ENCODE data around the gene C16orf90.
A peak's percentile ranks its signal among the peaks of the same experiment; 100 is the strongest.

The C16orf90 gene

GRCh38 chr16:3492356-3492755, 2.9 kb downstream of the C16orf90 start:
- no peak overlapping the region for H3K4me3 ChIP-seq (ENCODE audit: low read length)
- DNase-seq (ENCODE audit: low read depth), result no peak
- no peak for TF ChIP-seq CTCF (conservative IDR thresholded peaks at IDR 0.05; ENCODE audit: low read depth, low read length)

- DNase-seq (ENCODE audit: low read depth), result no peak
- TF ChIP-seq CTCF (conservative IDR thresholded peaks at IDR 0.05; ENCODE audit: low read depth, low read length), result peak; percentile 10
- H3K4me3 ChIP-seq (ENCODE audit: low read length), result no peak overlapping the region
Measured at GRCh38 chr16:3490911-3491629, 4.2 kb downstream of the C16orf90 start.

GRCh38 chr16:3488801-3489200, 6.5 kb downstream of the C16orf90 start:
- no peak for DNase-seq (ENCODE audit: low read depth)
- H3K4me3 ChIP-seq (ENCODE audit: low read length), result no peak overlapping the region
- TF ChIP-seq CTCF (conservative IDR thresholded peaks at IDR 0.05; ENCODE audit: low read depth, low read length), result no peak

- H3K4me3 ChIP-seq (ENCODE audit: low read length), result no peak overlapping the region
- TF ChIP-seq CTCF (conservative IDR thresholded peaks at IDR 0.05; ENCODE audit: low read depth, low read length), result no peak
- DNase-seq (ENCODE audit: low read depth), result no peak
Measured at GRCh38 chr16:3487521-3488410, 7.5 kb downstream of the C16orf90 start.

GRCh38 chr16:3486506-3487215, 8.6 kb downstream of the C16orf90 start:
- no peak overlapping the region for H3K4me3 ChIP-seq (ENCODE audit: low read length)
- TF ChIP-seq CTCF (conservative IDR thresholded peaks at IDR 0.05; ENCODE audit: low read depth, low read length), result no peak

GRCh38 chr16:3485821-3486505, 9.3 kb downstream of the C16orf90 start:
- TF ChIP-seq CTCF (conservative IDR thresholded peaks at IDR 0.05; ENCODE audit: low read depth, low read length), result no peak
- H3K4me3 ChIP-seq (ENCODE audit: low read length), result no peak overlapping the region
- DNase-seq (ENCODE audit: low read depth), result no peak

More at GRCh38 chr16:3486506-3487215, 8.6 kb downstream of the C16orf90 start:
- DNase-seq (ENCODE audit: low read depth), result no peak
